Activated T-helper 1 cell treated with anti-CD3 and anti-CD28 coated beads, Interleukin-12 subunit alpha, Interleukin-12 subunit beta, Interleukin-2, Interleukin-4 antibody, amounts not matched to agents 30 ng/mL and 10 ng/mL and 1 ng/mL, durations not matched to agents 14 hours and 24 hours and 36 hours (primary cell): ENCODE data around the gene UGT1A10. TPM values are rescaled to one million over a fixed set of nuclear protein-coding genes. Genes with fewer than 3 reads are reported as not detected.
"Not testable (repeated sequence)": the region's sequence is repeated elsewhere in the genome, so short reads cannot be mapped to it uniquely, and the experiment has no call there.

Source experiments
- DNase-seq: peaks from one replicate; pipeline ENCODE4 v3.0.0; 2021; ENCODE audit warnings: low spot score
- H3K27ac Mint-ChIP-seq: one replicate; pipeline ENCODE4 v1.8.0; 2021; ENCODE audit warnings: mild to moderate bottlenecking, mixed read lengths
- H3K27me3 Mint-ChIP-seq: one replicate; pipeline ENCODE4 v1.8.0; 2022; ENCODE audit warnings: mild to moderate bottlenecking, moderate library complexity, mixed read lengths; ENCODE audit not compliant: insufficient read depth
- H3K36me3 Mint-ChIP-seq: one replicate; pipeline ENCODE4 v1.8.0; 2021; ENCODE audit warnings: low read depth, mixed read lengths
- H3K4me1 Mint-ChIP-seq: one replicate; pipeline ENCODE4 v1.8.0; 2021; ENCODE audit warnings: low read depth, mixed read lengths
- H3K4me3 Mint-ChIP-seq: one replicate; pipeline ENCODE4 v1.8.0; 2021; ENCODE audit warnings: mild to moderate bottlenecking, moderate library complexity, mixed read lengths
- H3K9me3 Mint-ChIP-seq: one replicate; pipeline ENCODE4 v1.8.0; 2021; ENCODE audit warnings: mixed read lengths
- intact Hi-C: fragments of 100-400 bp; cut with micrococcal nuclease; formaldehyde crosslinking; loops from one replicate; pipeline ENCODE4 v1.15.1; 2024
- total RNA-seq: library from RNA; stranded (reverse); gene quantifications from 2 replicates; pipeline ENCODE4 v1.2.3, GENCODE V29; 2022

The UGT1A10 gene
- total RNA-seq, 1 donor from 2014 or later: not detected

DNA sequence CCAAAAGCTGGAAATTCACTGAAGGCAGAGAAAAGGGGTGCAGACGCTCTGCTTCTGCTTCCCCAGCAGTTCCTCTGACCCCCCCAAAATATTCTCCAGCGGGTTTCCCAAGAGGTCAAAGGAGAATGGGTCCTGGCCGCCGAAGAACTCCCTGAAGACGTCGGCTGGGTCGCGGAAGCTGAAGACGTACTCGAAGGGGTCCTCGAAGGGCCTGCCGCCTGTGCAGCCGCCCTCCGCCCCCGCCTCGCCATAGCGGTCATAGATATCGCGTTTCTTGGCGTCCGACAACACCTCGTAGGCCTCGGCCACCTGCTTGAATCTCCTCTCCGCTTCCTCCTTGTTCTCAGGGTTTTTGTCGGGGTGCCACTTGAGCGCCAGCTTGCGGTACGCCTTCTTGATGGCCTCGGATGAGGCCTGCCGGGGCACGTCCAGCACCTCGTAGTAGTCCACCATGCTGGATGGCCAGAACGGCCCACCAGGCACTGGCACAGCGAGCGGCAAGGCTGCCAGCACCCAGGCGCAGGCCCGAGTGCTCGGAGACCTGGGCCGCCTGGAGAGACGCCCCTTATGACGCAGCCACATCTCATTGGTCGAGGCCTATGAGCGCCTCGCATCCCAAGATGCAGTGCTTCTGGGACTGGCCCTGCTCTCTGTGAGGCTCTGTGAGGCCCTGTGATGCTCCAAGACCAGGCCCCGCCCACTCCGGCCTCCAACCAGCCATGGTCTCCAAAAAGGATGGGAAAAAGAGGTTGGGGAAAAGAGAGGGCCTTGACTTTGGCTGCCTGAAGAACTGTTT, 107.4 kb downstream of the UGT1A10 start:
- no peaks in the 10 kb centered on the region for H3K27me3 Mint-ChIP-seq
- intact Hi-C loops: no loop called here

DNA sequence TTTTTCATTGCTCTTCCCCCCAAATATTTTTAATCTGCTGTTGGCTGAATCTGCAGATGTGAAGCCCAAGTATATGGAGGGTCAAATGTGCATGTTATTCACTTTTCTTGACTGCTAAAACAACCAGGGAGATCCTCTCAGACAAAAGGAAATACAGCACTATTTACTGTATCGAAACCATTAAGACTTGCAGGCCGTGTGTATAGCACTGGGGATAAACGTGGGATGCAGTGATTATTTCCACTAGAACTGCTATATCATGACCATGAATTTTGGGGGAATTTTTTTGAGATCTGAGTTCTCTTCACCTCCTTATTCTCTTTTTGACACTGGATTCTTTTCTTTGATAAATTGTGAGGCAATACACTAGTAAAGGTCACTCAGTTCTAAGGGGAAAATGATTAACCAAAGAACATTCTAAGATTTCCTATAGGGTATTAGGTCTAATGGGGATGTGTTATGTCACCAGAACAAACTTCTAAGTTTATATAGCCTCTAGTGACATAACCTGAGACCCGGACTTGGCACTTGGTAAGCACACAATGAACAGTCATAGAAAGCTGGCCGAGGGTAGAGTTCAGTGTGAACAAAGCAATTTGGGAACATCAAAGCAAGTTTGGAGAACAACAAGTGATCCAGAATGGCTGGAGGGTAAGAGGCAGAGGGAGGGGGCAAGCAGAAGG, 109.0 kb downstream of the UGT1A10 start:
- Mint-ChIP-seq H3K4me1 (no peaks in the 10 kb centered on the region), H3K4me3 (no peak overlapping the region), H3K27ac (no peak overlapping the region), H3K27me3 (no peaks in the 10 kb centered on the region), H3K9me3 (peaks cover 10% of the 10 kb centered on the region), H3K36me3 (no peaks in the 10 kb centered on the region)
- no peak for DNase-seq
- intact Hi-C loops: no loop called here

More for the DNA sequence above, 107.4 kb downstream of the UGT1A10 start:
- Mint-ChIP-seq H3K4me3 (no peak overlapping the region), H3K4me1 (no peaks in the 10 kb centered on the region), H3K9me3 (no peaks in the 10 kb centered on the region), H3K36me3 (no peaks in the 10 kb centered on the region), H3K27ac (no peak overlapping the region)
- no peak for DNase-seq

DNA sequence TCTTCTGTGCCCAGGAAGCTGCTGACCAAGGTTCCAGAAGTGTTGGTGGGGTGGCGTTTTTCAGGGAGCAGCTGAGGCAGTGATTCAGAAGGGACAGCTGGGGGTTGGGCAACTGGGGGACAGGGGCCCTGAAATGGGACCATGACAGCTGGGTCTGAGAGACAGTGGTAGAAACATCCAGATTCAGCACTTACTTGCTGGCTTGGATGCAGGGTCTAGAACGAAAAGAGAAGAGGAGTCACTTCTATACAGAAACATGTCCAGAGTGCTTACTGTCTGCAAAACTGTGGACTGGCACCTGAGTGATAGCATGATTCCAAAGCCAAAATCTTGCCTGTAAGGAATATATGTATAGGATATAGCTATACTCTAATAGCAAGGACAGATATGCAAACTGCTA, 109.6 kb downstream of the UGT1A10 start:
- H3K27ac Mint-ChIP-seq, intact Hi-C loops, H3K4me3 Mint-ChIP-seq: not testable (repeated sequence)

DNA sequence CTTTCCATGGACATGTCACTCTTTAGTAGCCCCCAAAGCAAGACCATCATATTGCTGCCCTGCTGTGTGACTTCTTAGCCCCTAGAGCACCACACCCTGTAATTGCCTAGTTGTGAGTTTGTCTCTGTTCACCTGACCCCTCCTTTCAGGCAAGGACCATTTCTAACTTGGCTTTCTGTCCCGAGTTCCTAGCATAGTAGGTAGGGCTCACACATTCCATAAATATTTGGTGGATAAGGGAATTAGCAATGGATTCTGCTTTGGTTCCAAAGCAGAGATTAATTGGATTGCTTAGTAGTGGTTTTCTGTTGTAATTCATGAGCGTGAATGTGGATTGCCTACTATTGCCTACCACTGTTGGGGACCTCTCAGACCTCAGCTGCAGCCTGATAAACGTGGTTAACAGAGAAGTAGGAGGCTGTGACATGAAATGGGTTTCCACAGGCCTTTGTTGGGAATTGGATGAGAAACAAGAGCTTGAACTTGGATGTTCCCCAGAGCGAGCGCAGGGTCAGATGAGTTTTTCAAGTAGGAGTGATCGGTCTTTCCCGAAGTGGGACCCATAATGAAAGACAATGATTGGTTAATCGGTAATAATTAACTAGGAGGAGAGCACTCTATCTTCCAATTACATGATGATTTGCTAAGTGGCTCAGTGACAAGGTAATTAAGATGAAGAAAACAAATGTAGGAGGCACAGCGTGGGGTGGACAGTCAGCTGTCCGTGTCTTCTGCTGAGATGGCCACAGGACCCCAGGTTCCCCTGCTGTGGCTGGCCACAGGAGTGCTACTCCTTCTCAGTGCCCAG, 110.4 kb downstream of the UGT1A10 start:
- no peak for DNase-seq
- H3K4me1 Mint-ChIP-seq: no peaks in the 10 kb centered on the region
- no peak overlapping the region for H3K4me3 Mint-ChIP-seq
- no peak overlapping the region for H3K27ac Mint-ChIP-seq
- intact Hi-C loops: no loop called here
- no peaks in the 10 kb centered on the region for H3K27me3 Mint-ChIP-seq
- peaks cover 1% of the 10 kb centered on the region for H3K36me3 Mint-ChIP-seq
- peaks cover 21% of the 10 kb centered on the region for H3K9me3 Mint-ChIP-seq

More for the DNA sequence above, 109.6 kb downstream of the UGT1A10 start:
- H3K9me3 Mint-ChIP-seq: peaks cover 12% of the 10 kb centered on the region
- not testable (repeated sequence) for H3K4me1 Mint-ChIP-seq, H3K36me3 Mint-ChIP-seq, H3K27me3 Mint-ChIP-seq, DNase-seq

DNA sequence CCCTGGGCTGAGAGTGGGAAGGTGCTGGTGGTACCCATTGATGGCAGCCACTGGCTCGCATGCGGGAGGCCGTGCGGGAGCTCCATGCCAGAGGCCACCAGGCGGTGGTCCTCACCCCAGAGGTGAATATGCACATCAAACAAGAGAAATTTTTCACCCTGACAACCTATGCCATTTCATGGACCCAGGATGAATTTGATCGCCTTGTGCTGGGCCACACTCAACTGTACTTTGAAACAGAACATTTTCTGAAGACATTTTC, 111.0 kb downstream of the UGT1A10 start:
- H3K9me3 Mint-ChIP-seq: peaks cover 25% of the 10 kb centered on the region
- no peaks in the 10 kb centered on the region for H3K4me1 Mint-ChIP-seq
- peaks cover 1% of the 10 kb centered on the region for H3K36me3 Mint-ChIP-seq
- no peak for DNase-seq
- intact Hi-C loops: no loop called here
- no peak overlapping the region for H3K4me3 Mint-ChIP-seq
- H3K27ac Mint-ChIP-seq: no peak overlapping the region
- H3K27me3 Mint-ChIP-seq: no peaks in the 10 kb centered on the region

DNA sequence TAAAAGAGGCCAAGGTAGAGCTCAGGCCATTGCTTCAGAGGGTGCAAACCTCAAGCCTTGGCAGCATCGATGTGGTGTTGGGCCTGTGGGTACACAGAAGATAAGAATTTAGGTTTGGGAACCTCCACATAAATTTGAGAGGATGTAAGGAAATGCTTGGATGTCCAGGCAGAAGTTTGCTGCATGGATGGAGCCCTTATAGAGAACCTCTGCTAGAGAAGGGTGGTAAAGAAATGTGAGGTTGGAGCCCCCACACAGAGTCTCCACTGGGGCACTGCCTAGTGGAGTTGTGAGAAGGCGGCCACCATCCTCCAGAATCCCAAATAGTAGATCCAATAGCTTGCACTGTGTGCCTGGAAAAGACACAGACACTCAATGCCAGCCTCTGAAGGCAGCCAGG, 114.4 kb downstream of the UGT1A10 start:
- H3K27ac Mint-ChIP-seq, H3K27me3 Mint-ChIP-seq, DNase-seq, intact Hi-C loops, H3K36me3 Mint-ChIP-seq, H3K4me3 Mint-ChIP-seq, H3K4me1 Mint-ChIP-seq: not testable (repeated sequence)
- H3K9me3 Mint-ChIP-seq: peaks cover 25% of the 10 kb centered on the region

DNA sequence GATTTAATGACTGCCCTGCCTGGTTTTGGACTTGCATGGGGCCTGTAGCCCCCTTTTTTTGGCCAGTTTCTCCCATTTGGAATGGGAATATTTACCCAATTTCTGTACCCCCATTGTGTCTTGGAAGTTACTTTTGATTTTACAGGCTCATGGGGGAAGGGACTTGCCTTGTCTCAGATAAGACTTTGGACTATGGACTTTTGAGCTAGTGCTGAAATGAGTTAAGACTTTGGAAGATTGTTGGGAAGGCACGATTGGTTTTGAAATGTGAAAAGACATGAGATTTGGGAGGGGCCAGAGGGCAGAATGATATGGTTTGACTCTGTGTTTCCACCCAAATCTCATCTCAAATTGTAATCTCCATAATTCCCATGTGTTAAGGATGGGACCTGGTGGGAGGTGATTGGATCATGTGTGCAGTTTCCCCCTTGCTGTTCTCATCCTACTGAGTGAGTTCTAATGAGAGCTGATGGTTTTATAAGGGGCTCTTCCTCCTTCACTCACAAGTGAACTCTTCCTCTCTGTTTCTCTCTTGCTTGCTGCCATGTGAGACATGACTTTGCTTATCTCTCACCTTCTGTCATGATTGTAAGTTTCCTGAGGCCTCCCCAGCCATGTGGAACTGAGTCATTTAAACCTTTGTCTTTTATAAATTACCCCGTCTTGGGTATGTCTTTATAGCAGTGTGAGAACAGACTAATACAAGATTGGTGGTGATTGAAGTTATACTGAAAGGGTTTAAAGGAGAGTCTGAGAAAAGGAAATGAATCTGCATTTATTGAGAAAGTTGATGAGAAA, 115.2 kb downstream of the UGT1A10 start:
- not testable (repeated sequence) for DNase-seq, H3K27ac Mint-ChIP-seq

DNA sequence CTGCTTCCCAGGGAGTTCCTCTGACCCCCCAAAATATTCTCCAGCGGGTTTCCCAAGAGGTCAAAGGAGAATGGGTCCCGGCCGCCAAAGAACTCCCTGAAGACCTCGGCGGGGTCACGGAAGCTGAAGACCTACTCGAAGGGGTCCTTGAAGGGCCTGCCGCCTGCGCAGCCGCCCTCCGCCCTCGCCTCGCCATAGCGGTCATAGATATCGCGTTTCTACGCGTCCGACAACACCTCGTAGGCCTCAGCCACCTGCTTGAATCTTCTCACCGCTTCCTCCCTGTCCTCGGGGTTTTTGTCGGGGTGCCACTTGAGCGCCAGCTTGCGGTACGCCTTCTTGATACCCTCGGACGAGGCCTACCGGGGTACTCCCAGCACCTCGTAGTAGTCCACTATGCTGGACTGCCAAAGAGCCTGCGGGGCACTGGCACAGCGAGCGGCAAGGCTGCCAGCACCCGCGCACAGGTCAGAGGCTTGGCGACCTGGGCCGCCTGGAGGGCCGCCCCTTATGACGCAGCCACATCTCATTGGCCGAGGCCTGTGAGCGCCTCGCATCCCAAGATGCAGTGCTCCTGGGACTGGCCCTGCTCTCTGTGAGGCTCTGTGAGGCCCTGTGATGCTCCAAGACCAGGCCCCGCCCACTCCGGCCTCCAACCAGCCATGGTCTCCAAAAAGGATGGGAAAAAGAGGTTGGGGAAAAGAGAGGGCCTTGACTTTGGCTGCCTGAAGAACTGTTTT, 118.8 kb downstream of the UGT1A10 start:
- H3K4me1 Mint-ChIP-seq: no peaks in the 10 kb centered on the region
- H3K27ac Mint-ChIP-seq: no peak overlapping the region
- intact Hi-C loops: no loop called here
- DNase-seq: no peak
- H3K4me3 Mint-ChIP-seq: no peak overlapping the region
- peaks cover 17% of the 10 kb centered on the region for H3K9me3 Mint-ChIP-seq
- H3K36me3 Mint-ChIP-seq: peaks cover 1% of the 10 kb centered on the region
- H3K27me3 Mint-ChIP-seq: peaks cover 2% of the 10 kb centered on the region

More for the DNA sequence above, 115.2 kb downstream of the UGT1A10 start:
- H3K4me3 Mint-ChIP-seq, intact Hi-C loops, H3K36me3 Mint-ChIP-seq, H3K4me1 Mint-ChIP-seq, H3K27me3 Mint-ChIP-seq: not testable (repeated sequence)
- H3K9me3 Mint-ChIP-seq: peaks cover 25% of the 10 kb centered on the region

DNA sequence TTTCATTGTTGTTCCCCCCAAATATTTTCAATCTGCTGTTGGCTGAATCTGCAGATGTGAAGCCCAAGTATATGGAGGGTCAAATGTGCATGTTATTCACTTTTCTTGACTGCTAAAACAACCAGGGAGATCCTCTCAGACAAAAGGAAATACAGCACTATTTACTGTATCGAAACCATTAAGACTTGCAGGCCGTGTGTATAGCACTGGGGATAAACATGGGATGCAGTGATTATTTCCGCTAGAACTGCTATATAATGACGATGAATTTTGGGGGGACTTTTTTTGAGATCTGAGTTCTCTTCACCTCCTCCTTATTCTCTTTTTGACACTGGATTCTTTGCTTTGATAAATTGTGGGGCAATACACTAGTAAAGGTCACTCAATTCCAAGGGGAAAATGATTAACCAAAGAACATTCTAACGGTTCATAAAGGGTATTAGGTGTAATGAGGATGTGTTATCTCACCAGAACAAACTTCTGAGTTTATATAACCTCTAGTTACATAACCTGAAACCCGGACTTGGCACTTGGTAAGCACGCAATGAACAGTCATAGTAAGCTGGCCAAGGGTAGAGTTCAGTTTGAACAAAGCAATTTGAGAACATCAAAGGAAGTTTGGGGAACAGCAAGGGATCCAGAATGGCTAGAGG, 120.3 kb downstream of the UGT1A10 start:
- intact Hi-C loops: no loop called here

DNA sequence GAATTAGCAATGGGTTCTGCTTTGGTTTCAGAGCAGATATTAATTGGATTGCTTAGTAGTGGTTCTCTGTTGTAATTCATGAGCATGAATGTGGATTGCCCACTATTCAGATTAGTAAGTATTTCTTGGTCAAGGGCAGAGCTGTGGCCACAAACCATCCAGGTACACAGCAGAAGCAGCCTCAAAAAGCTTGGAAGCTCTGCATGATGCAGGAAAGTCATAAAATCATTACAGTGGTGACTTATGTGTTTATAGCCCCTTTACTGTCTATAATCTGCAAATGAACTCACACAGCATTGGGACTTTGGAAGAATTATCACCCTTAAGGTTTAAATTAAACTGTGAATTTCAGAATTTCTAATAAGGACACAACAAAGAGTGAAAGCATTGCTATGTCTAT, 121.9 kb downstream of the UGT1A10 start:
- intact Hi-C loops: no loop called here
- no peaks in the 10 kb centered on the region for H3K4me1 Mint-ChIP-seq
- no peak for DNase-seq

More for the DNA sequence above, 120.3 kb downstream of the UGT1A10 start:
- DNase-seq: no peak
- peaks cover 2% of the 10 kb centered on the region for H3K27me3 Mint-ChIP-seq
- H3K4me3 Mint-ChIP-seq: no peak overlapping the region
- H3K9me3 Mint-ChIP-seq: peaks cover 6% of the 10 kb centered on the region
- H3K36me3 Mint-ChIP-seq: peaks cover 1% of the 10 kb centered on the region
- H3K4me1 Mint-ChIP-seq: no peaks in the 10 kb centered on the region
- H3K27ac Mint-ChIP-seq: no peak overlapping the region

DNA sequence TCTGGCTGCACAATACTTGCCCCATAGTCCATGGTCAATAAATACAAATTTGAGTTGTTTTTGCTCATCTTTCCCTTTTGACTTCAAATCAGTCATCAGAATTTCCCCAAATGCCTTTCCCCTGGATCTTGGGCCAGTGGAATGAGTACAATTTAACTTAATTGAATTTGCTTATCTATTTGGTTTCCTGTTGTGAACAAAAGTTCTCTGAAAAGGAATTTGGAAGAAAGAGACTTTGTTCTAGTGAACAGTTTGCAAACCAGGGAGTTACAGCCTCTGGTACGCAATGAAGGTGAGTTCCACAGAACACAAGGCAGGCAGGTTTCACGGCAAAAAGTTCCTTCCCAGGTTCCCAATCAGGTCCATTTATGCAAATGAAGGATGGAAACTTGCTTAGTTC, 122.6 kb downstream of the UGT1A10 start:
- H3K4me3 Mint-ChIP-seq: no peak overlapping the region
- no peaks in the 10 kb centered on the region for H3K9me3 Mint-ChIP-seq
- no peak for DNase-seq
- H3K27me3 Mint-ChIP-seq: peaks cover 2% of the 10 kb centered on the region
- intact Hi-C loops: no loop called here
- H3K36me3 Mint-ChIP-seq: no peaks in the 10 kb centered on the region
- H3K27ac Mint-ChIP-seq: no peak overlapping the region
- H3K4me1 Mint-ChIP-seq: no peaks in the 10 kb centered on the region

More for the DNA sequence above, 121.9 kb downstream of the UGT1A10 start:
- no peak overlapping the region for H3K27ac Mint-ChIP-seq
- no peaks in the 10 kb centered on the region for H3K9me3 Mint-ChIP-seq
- no peaks in the 10 kb centered on the region for H3K36me3 Mint-ChIP-seq
- no peak overlapping the region for H3K4me3 Mint-ChIP-seq
- peaks cover 2% of the 10 kb centered on the region for H3K27me3 Mint-ChIP-seq

DNA sequence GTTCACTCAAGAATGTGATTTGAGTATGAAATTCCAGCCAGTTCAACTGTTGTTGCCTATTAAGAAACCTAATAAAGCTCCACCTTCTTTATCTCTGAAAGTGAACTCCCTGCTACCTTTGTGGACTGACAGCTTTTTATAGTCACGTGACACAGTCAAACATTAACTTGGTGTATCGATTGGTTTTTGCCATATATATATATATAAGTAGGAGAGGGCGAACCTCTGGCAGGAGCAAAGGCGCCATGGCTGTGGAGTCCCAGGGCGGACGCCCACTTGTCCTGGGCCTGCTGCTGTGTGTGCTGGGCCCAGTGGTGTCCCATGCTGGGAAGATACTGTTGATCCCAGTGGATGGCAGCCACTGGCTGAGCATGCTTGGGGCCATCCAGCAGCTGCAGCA, 123.8 kb downstream of the UGT1A10 start, which contains the start of gene UGT1A1:
Gene UGT1A1 (plus strand): TSS at position 228 of the 400 bp plus-strand sequence. CDS start 18 bp downstream, at position 246.
- Mint-ChIP-seq H3K4me1 (no peaks in the 10 kb centered on the region), H3K9me3 (no peaks in the 10 kb centered on the region), H3K27me3 (peaks cover 2% of the 10 kb centered on the region), H3K27ac (no peak within 1 kb of the TSS), H3K36me3 (no peaks in the 10 kb centered on the region), H3K4me3 (no peak within 1 kb of the TSS)
- no peak for DNase-seq
- intact Hi-C loops: no loop called here
